CD4-positive, alpha-beta T cell treated with Interferon gamma for 1 hour (primary cell): ENCODE results near the gene ZNF205.
A peak's percentile ranks its signal among the peaks of the same experiment; 100 is the strongest.

Experiments
- DNase-seq: peaks from one replicate; pipeline ENCODE4 v3.0.0-alpha.2; 2020

The ZNF205 gene

GRCh38 chr16:3085868-3086595, 26.4 kb upstream of the ZNF205 start:
- no peak for DNase-seq

GRCh38 chr16:3086596-3087242, 25.7 kb upstream of the ZNF205 start:
- no peak for DNase-seq

DNA sequence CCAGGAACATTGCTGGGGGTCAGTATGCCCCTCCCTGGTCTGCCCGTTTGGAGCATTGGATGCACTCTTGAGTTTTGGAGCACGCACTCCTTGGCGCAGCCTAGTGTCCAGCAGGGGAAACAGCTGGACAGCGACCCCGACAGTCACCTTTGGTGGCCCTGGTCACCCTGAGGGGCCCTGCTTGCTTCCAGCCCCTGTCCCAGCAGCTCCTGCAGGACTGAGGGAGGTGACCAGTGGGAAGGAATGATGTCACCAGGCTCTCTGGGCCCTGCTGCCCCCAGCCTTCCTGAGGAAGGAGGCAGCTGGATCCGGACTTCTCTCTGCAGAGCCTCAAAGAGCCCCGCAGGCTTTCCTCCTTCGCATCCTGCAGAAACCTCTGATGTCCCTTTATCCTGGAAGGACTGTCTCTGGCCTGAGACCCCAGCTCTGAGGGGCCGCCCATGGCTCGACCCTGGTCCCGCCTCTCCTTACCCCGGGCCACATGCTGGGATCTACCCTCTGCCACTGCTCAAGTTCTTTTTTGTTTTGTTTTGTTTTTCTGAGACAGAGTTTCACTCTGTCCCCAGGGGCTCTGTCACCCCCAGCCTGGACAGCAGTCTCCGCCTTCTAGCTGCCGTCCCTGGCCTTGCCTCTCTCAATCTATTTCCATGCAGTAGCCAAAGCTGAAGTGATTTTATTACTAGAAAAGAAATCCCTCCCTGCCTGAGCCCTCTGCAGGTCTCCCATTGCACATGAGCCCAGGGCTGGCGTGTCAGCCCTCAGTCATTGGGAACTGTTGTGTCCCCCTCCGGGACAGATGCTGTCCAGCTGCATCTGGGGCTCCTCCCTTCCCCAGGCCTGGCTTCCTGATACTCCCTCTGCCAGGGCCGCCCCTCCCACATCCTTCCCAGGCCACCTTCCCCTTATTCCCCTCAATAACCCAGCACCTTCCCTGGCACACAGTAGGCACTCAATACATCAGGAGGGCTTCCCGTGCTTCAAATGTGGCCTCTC, 24.8 kb upstream of the ZNF205 start:
- no peak for DNase-seq

DNA sequence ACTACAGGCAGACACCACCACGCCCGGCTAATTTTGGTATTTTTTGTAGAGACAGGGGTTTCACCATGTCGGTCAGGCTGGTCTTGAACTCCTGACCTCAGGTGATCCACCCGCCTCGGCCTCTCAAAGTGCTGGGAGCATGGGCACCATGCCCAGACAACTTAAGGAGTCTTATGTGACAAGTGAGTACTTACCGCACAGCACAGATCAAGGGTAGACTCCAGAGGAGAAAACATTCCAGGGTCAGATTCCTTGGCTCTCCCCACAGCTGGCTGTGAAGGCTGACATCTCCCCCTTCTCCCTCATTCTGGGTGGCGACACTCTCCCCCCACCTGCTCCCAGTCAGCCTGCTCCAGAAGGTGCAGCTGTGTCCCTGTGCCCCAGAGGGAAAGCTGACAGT, 23.9 kb upstream of the ZNF205 start:
- DNase-seq = no peak

DNA sequence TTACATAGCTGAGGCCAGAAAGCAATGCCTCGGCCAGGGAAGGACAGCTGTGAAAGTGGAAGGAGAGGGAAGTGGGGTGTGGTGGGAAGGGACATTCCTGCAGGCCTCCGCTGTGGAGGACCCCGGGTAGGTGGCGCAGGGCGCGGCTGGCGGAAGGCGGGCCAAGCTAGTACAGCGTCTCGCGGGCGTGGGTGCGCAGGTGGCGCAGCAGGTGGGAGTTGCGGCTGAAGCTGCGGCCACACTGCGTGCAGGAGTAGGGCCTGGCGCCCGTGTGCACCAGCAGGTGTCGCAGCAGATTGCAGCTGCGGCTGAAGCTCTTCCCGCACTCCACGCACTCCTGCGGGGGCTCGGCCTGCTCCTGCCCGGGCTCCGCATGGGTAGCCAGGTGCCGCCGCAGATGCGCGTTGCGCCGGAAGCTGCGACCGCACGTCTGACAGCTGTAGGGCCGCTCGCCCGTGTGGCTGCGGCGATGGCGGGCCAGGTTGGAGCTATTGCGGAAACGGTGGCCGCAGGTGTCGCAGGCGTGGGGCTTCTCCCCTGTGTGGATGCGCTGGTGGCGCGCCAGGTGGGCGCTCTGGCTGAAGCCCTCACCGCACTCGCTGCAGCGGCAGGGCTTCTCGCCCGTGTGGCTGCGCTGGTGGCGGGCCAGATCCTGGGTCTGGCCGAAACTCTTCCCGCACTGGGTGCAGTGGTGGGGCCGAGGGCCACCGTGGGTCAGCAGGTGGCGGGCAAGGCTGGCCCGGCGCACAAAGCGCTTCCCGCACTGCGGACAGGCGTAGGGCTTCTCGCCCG, 23.3 kb upstream of the ZNF205 start:
- DNase-seq = no peak

GRCh38 chr16:3089717-3090592, 22.4 kb upstream of the ZNF205 start:
- no peak for DNase-seq

DNA sequence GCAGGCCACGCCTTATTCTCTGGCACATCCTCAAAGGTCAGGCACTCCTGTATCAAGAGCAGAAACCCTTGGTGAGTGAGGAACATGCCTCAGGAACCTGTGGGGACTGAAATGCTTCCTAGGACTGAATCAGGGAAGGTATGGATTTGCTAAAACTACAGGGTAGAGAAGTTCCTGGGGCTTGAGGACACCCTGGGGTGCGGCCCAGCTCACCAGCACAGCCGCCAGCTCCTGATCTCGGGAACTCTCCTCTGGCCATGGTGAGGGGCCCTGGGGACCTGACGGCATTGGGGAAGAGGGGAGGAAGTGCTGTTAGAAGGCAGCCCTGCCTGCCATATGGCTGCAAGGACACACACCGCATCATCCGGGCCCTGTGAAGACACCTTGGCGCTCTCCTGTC, 20.8 kb upstream of the ZNF205 start:
- no peak for DNase-seq

- DNase-seq = no peak
Observed at GRCh38 chr16:3092501-3092941, 19.9 kb upstream of the ZNF205 start.

DNA sequence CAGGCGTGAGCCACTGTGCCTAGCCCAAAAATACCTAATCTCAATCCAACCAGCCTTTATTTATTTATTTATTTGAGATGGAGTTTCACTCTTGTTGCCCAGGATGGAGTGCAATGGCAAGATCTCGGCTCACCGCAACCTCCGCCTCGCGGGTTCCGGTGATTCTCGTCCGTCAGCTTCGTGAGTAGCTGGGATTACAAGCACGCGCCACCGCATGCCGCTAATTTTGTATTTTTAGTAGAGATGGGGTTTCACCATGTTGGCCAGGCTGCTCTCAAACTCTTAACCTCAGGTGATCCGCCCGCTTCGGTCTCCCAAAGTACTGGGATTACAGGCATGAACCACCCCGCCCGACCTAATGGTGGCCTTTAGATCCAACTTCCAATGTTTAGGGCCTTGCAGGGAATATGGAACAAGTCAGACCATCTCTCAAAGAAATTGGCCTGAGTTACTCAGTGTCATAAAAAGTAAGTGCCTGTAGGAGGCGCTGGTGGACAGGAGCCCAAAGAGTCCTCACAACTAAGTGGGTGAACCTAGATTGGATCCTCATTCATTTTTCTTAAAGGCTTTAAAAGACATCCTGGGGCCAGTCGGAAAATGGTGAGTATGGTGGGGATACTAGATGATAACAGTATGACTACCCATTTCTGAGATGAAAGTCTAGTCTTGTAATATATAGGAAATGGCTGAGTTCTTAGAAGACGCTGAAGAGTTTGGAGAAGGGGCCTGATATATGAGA, 17.9 kb upstream of the ZNF205 start:
- DNase-seq = peak; percentile 38

GRCh38 chr16:3095869-3096268, 16.5 kb upstream of the ZNF205 start:
- peak; percentile 80 for DNase-seq

DNA sequence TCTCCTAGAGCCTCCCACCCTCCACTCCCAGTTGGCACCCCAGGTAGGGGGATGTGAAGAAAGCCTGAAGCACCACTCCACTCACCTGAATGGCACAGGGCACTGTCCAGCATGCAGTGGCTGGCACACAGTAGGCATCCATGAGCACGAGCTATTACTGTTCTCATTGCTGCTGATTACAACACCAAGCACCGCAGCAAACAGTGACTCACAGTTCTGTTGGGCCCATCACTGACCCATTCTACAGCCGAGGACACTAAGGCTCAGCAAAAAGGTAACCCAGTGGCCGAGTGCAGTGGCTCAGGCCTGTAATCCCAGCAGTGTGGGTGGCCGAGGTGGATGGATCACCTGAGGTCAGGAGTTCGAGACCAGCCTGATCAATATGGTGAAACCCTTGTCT, 16.0 kb upstream of the ZNF205 start:
- DNase-seq = no peak

GRCh38 chr16:3097266-3097665, 15.1 kb upstream of the ZNF205 start:
- no peak for DNase-seq

DNA sequence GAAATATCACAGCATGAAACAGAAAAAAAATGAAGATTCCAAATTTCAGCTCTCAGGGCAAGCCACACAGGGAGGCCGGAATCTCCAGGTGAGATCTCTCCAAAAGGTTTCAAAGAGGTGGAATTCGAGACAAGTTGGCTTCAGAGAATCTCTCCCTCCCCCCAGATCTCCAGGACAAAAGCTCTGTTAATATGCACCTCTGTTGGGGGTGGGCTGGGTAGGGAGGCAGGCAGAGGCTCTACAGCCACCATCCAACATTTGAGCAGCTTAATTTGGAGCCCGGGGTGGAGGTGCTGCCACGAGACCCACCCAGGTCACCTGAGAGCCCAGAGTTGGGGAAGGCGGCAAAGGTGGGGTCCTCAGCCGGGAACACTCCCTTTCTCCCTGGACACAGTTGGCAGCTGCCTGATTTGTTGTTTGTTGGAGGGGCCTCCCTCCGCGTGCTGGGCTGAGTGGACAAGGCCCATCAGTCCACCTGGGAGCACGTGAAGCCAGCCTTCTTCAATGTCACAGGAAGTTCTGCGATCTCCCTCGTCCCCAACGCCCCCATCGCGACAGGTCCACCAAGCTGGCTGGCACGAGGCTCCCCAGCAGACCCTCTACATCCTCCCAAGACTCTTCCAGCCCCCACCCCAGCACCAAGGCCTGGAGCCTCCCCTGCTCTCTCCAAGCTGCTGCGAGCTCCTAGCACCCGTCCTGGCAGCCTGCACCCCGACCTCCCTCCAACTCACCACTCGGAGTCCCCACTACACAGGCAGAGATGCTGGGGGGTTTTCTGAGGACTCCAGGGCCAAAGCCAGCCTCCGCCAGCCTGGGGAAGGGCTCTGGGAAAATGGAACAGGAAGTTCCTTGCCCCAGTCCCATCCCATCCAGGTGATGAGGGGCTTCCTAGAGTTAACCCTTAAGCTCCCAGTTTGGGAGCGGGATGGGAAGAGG, 13.7 kb upstream of the ZNF205 start, which contains the start of gene ZSCAN10:
TSS of gene ZSCAN10 (minus strand) at position 836 of the 936 bp plus-strand sequence. CDS start 6,357 bp downstream, outside the sequence.
- DNase-seq = no peak

DNA sequence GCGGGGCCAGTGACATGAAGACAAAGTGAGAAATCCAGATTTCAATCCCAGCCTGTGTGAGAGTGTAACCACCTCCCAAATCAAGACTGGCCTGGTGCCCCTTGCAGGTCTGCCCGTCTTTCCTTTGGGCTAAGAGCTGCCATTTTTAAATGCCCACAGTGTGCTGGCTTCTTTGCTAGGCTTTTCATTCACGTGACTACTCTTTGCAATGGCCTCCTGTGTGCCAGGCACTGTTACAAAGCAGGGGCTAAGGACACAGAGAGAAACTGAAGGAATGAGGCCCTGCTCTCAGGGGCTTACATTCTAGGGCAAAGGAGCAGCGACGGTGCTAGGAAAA, 13.0 kb upstream of the ZNF205 start:
- no peak for DNase-seq

DNA sequence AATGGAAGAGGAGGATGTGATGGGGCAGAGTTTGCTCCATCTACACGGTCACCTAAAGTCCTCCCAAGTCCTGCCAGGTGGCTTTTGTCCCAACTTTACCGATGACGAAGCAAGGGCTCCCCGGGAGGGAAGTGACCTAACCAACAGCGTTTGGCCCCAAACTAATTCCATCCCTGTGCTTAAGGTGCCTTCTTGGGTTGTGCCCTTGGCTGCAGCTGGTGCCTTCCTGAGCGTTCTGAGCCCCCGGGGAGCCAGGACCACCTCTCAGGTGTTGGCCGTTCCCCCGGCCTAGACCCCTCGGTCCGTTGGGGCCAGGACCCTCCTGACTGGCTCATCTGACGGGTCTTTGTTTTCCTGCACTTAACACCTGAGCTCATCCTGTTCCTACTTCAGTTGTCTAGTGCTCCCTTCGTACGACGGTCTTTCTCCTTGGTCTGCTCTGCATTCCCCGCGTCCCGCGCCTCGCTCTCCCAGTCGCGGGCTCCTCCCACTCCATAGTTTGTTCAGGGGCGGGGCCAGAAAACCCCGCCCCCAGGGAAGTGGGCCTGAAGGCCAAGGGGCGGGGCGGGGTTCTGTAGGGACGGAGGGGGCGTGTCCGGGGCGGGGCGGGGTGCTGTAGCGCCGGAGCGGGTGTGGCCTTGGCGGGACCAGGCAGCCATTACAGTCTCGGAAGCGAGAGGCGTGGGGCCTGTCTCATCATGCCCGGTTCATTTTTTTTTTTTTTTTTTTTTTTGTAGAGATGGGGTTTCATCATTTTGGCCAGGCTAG, 12.5 kb upstream of the ZNF205 start:
- peak; percentile 93 for DNase-seq

DNA sequence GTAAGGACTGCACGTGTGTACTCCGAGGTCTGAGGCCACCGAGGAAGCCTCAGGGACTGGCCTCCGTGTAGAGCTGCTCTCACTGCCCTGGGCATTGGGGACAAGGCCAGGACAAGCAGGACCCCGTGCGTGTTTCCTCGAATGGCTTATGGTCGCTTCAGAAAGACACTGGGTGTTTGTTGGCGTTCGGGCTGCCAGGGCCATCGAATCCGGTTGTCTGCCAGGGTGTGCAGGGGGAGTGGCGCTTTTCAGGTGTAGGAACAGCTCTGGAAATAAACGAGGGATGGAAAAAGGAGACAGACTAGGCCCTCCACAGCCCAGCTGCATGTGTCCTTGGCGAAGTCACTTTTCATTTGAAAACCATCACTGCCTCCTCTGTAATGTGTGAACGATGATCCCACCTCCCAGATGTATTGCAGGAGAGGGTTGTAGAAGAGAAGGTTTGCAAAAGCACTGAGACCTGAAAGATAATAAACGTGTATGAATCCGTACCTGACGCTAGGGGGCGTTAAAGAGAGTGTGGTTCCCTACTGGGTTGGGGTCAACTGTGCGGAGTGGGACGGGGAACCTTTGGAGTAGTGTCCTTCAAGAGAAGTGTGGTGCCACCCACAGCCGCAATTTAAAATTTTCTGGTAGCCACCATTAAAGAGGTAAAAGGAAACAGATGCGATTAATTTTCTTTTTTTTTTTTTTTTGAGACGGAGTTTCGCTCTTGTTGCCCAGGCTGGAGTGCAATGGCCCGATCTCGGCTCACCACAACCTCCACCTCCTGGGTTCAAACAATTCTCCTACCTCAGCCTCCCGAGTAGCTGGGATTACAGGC, 11.2 kb upstream of the ZNF205 start:
- DNase-seq = peak; percentile 26

GRCh38 chr16:3101841-3102470, 10.4 kb upstream of the ZNF205 start:
- DNase-seq = no peak
